ENCODE data around the gene SPG7. TPM values are rescaled to one million over a fixed set of nuclear protein-coding genes. Genes with fewer than 3 reads are reported as not detected.

Gene SPG7
- total RNA-seq, 1 donor from 2014 or later = 96.1 TPM

DNA sequence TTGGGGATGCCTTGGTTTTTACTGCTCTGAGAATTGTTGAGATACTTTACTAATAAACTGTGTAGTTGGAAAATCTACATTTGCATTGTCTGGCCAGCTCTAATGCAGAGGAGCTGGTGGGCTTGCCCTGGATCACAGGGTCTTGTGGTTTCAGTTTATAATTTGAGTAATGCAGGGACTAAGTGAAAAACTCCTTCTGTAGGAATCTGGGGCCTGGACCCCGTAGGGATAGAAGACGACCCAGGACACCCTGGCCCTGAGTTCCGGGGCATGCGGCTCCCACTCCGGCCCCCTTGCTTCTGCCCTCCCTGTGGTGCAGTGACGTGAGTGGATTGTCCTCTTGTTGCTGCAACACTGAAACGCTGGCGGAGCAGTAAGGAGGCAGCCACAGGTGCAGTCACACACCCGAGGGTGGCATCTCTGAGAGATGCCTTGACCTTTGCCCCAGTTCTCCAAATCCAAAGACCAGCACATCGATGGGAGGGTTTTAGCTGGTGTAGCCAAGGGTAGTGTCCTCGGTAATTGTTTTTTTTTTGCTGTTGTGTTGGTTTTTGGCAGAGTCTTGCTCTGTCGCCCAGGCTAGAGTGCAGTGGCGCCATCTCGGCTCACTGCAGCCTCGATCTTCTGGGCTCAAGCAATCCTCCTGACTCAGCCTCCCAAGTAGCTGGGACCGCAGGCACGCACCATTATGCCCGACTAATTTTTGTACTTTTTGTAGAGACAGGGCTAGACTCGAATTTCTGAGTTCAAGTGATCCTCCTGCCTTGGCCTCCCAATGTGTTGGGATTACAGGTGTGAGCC lies 49.7 kb downstream of the SPG7 start:
- Mint-ChIP-seq H3K27ac (ENCODE audit: unreplicated experiment) (no peak overlapping the region), H3K4me3 (ENCODE audit: unreplicated experiment) (peak overlapping the region; percentile 76), H3K27me3 (ENCODE audit: low read depth, unreplicated experiment) (no peaks in the 10 kb centered on the region), H3K36me3 (ENCODE audit: low read depth, unreplicated experiment) (peaks cover 31% of the 10 kb centered on the region), H3K9me3 (ENCODE audit: unreplicated experiment) (peaks cover 1% of the 10 kb centered on the region), H3K4me1 (ENCODE audit: low read depth, unreplicated experiment) (peaks cover 16% of the 10 kb centered on the region)
- FAIRE-seq = no peak
- Histone ChIP-seq H4K20me1 (ENCODE audit: insufficient read depth, low read length) (peaks cover 28% of the 10 kb centered on the region), H3K27me3 (ENCODE audit: insufficient read depth, low read length) (no peaks in the 10 kb centered on the region), H3K27ac (ENCODE audit: low read depth, low read length) (no peak overlapping the region), H3K4me3 (ENCODE audit: insufficient read depth, low read depth, low read length) (no peak overlapping the region), H3K4me2 (ENCODE audit: low read length) (no peak overlapping the region), H3K79me2 (ENCODE audit: insufficient read depth, low read length) (peaks cover 24% of the 10 kb centered on the region), H3K9ac (ENCODE audit: low read length) (no peak overlapping the region), H2AFZ (ENCODE audit: low read depth, low read length) (no peak overlapping the region), H3K36me3 (ENCODE audit: insufficient read depth, low read length) (peaks cover 14% of the 10 kb centered on the region), H3K4me1 (ENCODE audit: insufficient read depth, low read length) (peaks cover 31% of the 10 kb centered on the region), H3K9me3 (ENCODE audit: insufficient read depth, low read depth, low read length) (no peaks in the 10 kb centered on the region)
- no peak for DNase-seq (ENCODE audit: low read depth)
- no peak for TF ChIP-seq EZH2 (IDR thresholded peaks at IDR 0.05; ENCODE audit: insufficient read depth, low read length)
- TF ChIP-seq, protein P1, sequence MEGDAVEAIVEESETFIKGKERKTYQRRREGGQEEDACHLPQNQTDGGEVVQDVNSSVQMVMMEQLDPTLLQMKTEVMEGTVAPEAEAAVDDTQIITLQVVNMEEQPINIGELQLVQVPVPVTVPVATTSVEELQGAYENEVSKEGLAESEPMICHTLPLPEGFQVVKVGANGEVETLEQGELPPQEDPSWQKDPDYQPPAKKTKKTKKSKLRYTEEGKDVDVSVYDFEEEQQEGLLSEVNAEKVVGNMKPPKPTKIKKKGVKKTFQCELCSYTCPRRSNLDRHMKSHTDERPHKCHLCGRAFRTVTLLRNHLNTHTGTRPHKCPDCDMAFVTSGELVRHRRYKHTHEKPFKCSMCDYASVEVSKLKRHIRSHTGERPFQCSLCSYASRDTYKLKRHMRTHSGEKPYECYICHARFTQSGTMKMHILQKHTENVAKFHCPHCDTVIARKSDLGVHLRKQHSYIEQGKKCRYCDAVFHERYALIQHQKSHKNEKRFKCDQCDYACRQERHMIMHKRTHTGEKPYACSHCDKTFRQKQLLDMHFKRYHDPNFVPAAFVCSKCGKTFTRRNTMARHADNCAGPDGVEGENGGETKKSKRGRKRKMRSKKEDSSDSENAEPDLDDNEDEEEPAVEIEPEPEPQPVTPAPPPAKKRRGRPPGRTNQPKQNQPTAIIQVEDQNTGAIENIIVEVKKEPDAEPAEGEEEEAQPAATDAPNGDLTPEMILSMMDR (IDR thresholded peaks at IDR 0.05; ENCODE audit: insufficient read depth, low read depth, low read length) = no peak

DNA sequence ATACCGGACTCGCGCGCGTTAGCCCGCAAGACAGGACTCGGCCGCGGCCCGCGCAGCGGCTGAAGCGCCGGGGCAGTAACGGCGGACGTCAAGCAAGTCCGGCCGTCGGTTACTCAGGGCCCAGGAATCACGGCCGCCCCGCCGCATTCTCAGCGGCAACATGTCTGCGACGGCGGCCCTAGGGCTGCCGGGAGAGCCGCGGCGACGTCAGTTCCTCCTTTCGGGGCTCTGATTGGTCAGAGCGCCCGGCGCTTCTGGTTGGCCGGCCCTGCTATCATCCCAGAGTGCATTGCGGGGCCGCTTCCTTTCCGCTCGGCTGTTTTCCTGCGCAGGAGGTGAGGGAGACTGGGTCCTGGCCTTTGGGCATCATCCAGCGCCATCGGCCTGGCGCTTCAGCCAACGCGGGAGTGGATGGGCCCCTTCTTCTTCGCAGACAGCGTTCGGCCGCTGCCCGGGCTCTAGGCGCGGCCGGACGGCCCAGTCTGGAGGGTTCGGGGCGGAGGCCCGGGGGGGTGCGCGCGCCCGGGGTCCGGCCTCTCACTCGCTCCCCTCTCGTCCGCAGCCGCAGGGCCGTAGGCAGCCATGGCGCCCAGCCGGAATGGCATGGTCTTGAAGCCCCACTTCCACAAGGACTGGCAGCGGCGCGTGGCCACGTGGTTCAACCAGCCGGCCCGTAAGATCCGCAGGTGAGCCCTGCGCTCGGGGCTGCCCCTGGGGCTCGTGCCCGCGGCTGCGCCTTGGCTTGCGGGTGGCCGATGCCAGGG lies 52.4 kb downstream of the SPG7 start, which contains the start of gene RPL13:
RPL13 (plus strand) TSS at position 305 of the 764 bp plus-strand sequence; CDS start at position 583, 278 bp downstream.
- Histone ChIP-seq H3K4me3 (ENCODE audit: insufficient read depth, low read depth, low read length) (peak within 1 kb of the TSS; percentile 83), H4K20me1 (ENCODE audit: insufficient read depth, low read length) (peaks cover 50% of the 10 kb centered on the region), H3K9me3 (ENCODE audit: insufficient read depth, low read depth, low read length) (no peaks in the 10 kb centered on the region), H3K9ac (ENCODE audit: low read length) (peak within 1 kb of the TSS; percentile 93), H3K4me2 (ENCODE audit: low read length) (peak within 1 kb of the TSS; percentile 97), H2AFZ (ENCODE audit: low read depth, low read length) (peak within 1 kb of the TSS; percentile 68), H3K4me1 (ENCODE audit: insufficient read depth, low read length) (peaks cover 58% of the 10 kb centered on the region), H3K27me3 (ENCODE audit: insufficient read depth, low read length) (no peaks in the 10 kb centered on the region), H3K27ac (ENCODE audit: low read depth, low read length) (peak within 1 kb of the TSS; percentile 96), H3K79me2 (ENCODE audit: insufficient read depth, low read length) (peaks cover 37% of the 10 kb centered on the region), H3K36me3 (ENCODE audit: insufficient read depth, low read length) (peaks cover 31% of the 10 kb centered on the region)
- Mint-ChIP-seq H3K27ac (ENCODE audit: unreplicated experiment) (peak within 1 kb of the TSS; percentile 97), H3K36me3 (ENCODE audit: low read depth, unreplicated experiment) (peaks cover 39% of the 10 kb centered on the region), H3K27me3 (ENCODE audit: low read depth, unreplicated experiment) (no peaks in the 10 kb centered on the region), H3K4me1 (ENCODE audit: low read depth, unreplicated experiment) (peaks cover 37% of the 10 kb centered on the region), H3K9me3 (ENCODE audit: unreplicated experiment) (peaks cover 1% of the 10 kb centered on the region), H3K4me3 (ENCODE audit: unreplicated experiment) (peak within 1 kb of the TSS; percentile 94)
- DNase-seq (ENCODE audit: low read depth) (peak; percentile 89), FAIRE-seq (no peak)
- no peak for TF ChIP-seq EZH2 (IDR thresholded peaks at IDR 0.05; ENCODE audit: insufficient read depth, low read length)
- TF ChIP-seq, protein P1 (IDR thresholded peaks at IDR 0.05; ENCODE audit: insufficient read depth, low read depth, low read length) = no peak

All from astrocyte (in vitro differentiated cells and primary cell).